Astrocyte (in vitro differentiated cells and primary cell): ENCODE results near the gene TAMALIN.

Experiments used
- EZH2 ChIP-seq: IDR thresholded peaks from 2 replicates; pipeline ENCODE4 v1.6.1; 2012; ENCODE audit warnings: mild to moderate bottlenecking, low read length, inconsistent platforms; ENCODE audit not compliant: insufficient read depth
- TF ChIP-seq, protein P1 (sequence below): IDR thresholded peaks from 2 replicates; pipeline ENCODE4 v1.5.1; 2011; ENCODE audit warnings: low read depth, mild to moderate bottlenecking, inconsistent platforms, low read length, moderate library complexity; ENCODE audit not compliant: insufficient read depth

DNA sequence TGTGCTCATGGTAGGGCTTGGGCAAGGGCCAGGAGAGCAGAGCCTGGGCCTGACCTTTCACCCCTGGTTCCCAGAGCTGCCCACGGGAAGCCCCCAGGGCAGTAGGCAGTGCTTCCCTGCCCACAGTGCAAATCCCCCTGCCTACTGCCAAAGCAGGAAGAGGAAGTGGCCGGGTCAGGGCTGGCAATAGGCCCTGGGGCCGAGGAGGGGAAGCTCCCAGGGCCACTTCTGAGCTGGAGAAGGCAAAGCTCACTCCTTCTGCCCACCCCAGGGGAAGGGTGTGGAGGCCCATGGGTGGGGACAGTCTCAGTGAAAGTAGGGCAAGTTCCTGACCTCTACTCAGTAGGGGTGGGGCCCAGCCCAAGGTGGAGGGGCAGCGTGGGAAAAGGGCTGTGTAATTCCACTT lies 39.1 kb downstream of the TAMALIN start:
- TF ChIP-seq, protein P1, sequence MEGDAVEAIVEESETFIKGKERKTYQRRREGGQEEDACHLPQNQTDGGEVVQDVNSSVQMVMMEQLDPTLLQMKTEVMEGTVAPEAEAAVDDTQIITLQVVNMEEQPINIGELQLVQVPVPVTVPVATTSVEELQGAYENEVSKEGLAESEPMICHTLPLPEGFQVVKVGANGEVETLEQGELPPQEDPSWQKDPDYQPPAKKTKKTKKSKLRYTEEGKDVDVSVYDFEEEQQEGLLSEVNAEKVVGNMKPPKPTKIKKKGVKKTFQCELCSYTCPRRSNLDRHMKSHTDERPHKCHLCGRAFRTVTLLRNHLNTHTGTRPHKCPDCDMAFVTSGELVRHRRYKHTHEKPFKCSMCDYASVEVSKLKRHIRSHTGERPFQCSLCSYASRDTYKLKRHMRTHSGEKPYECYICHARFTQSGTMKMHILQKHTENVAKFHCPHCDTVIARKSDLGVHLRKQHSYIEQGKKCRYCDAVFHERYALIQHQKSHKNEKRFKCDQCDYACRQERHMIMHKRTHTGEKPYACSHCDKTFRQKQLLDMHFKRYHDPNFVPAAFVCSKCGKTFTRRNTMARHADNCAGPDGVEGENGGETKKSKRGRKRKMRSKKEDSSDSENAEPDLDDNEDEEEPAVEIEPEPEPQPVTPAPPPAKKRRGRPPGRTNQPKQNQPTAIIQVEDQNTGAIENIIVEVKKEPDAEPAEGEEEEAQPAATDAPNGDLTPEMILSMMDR, result no peak
- TF ChIP-seq EZH2, result no peak
